Activated CD4-positive, alpha-beta memory T cell treated with anti-CD3 and anti-CD28 coated beads for 36 hours (primary cell): ENCODE results near the gene C3orf49. TPM values are rescaled to one million over a fixed set of nuclear protein-coding genes. Genes with fewer than 3 reads are reported as not detected.

Experiments used
- CTCF ChIA-PET: fragments of 350-600 bp; sonication (Branson Sonifier 250); formaldehyde crosslinking; loops from one replicate; lab custom pipeline; 2021; ENCODE audit warnings: antibody characterized with exemption, inconsistent platforms; lab: Charles Lee
- POLR2A ChIA-PET: fragments of 350-600 bp; sonication (Branson Sonifier 250); formaldehyde crosslinking; loops from one replicate; lab custom pipeline; 2021; ENCODE audit warnings: antibody characterized with exemption; lab: Charles Lee
- DNase-seq: peaks from one replicate; pipeline ENCODE4 v3.0.0-alpha.2; 2020
- H3K27ac Mint-ChIP-seq: one replicate; pipeline ENCODE4 v1.8.0; 2021; ENCODE audit warnings: mixed read lengths
- H3K27me3 Mint-ChIP-seq: one replicate; pipeline ENCODE4 v1.8.0; 2021; ENCODE audit warnings: mixed read lengths
- H3K36me3 Mint-ChIP-seq: one replicate; pipeline ENCODE4 v1.8.0; 2021; ENCODE audit warnings: mixed read lengths
- H3K4me1 Mint-ChIP-seq: one replicate; pipeline ENCODE4 v1.8.0; 2021; ENCODE audit warnings: low read depth, mixed read lengths
- H3K4me3 Mint-ChIP-seq: one replicate; pipeline ENCODE4 v1.8.0; 2021; ENCODE audit warnings: mild to moderate bottlenecking, mixed read lengths
- H3K9me3 Mint-ChIP-seq: one replicate; pipeline ENCODE4 v1.8.0; 2021; ENCODE audit warnings: mixed read lengths
- intact Hi-C: fragments of 100-400 bp; cut with micrococcal nuclease; formaldehyde crosslinking; loops from one replicate; pipeline ENCODE4 v1.15.1; 2023
- total RNA-seq, 2 experiments: library from RNA; stranded (reverse); gene quantifications; one replicate each; pipeline ENCODE4 v1.2.3, GENCODE V29; 2021

C3orf49 gene
- total RNA-seq, 2 experiments from 2014 or later: not detected

GRCh38 chr3:63855333-63855940 is 36.3 kb downstream of the C3orf49 start:
- peaks cover 1% of the 10 kb centered on the region for H3K36me3 Mint-ChIP-seq
- H3K4me1 Mint-ChIP-seq: peaks cover 16% of the 10 kb centered on the region
- CTCF ChIA-PET: no interaction called here
- POLR2A ChIA-PET: no interaction called here
- intact Hi-C loops: no loop called here
- H3K27me3 Mint-ChIP-seq: no peaks in the 10 kb centered on the region
- no peaks in the 10 kb centered on the region for H3K9me3 Mint-ChIP-seq
- no peak overlapping the region for H3K4me3 Mint-ChIP-seq
- no peak for DNase-seq
- peak overlapping the region; percentile 50 for H3K27ac Mint-ChIP-seq

DNA sequence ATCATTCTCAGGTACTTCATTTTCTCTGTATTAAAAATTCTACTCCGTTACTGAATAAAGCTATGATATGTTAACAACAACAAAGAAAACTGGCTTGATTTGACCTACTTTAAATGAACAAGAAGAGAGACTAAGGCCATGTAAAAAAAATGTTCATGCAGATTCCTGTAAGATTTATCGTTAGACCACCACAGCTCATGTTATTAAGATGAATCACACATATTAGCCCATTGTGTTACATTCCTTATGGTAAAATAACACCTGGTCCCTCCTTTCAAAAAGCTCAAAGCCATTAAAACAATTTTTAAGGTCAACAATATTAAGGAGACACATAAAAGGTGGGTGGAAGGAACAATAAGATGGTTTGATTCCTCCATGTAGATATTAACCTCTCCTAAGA is 38.2 kb downstream of the C3orf49 start:
- CTCF ChIA-PET: no interaction called here
- intact Hi-C loops: no loop called here
- POLR2A ChIA-PET: no interaction called here

GRCh38 chr3:63860776-63861175 is 41.7 kb downstream of the C3orf49 start:
- Mint-ChIP-seq H3K27ac (no peak overlapping the region), H3K27me3 (no peaks in the 10 kb centered on the region), H3K36me3 (peaks cover 16% of the 10 kb centered on the region), H3K4me1 (peaks cover 37% of the 10 kb centered on the region), H3K9me3 (no peaks in the 10 kb centered on the region), H3K4me3 (no peak overlapping the region)
- ChIA-PET CTCF (interaction anchor here (1.0 kb wide), 1 partner anchor 49 kb away, joined by 3 read pairs; no protein-coding TSS in a partner anchor), POLR2A (no interaction called here)
- DNase-seq: no peak
- intact Hi-C loops: loop anchor here (5.0 kb wide), 2 partner anchors 107 to 162 kb away; partner anchors contain the start of gene PSMD6

More for the DNA sequence above, 38.2 kb downstream of the C3orf49 start:
- H3K27ac Mint-ChIP-seq: no peak overlapping the region
- H3K9me3 Mint-ChIP-seq: no peaks in the 10 kb centered on the region
- peaks cover 1% of the 10 kb centered on the region for H3K36me3 Mint-ChIP-seq
- DNase-seq: no peak
- peaks cover 29% of the 10 kb centered on the region for H3K4me1 Mint-ChIP-seq
- H3K4me3 Mint-ChIP-seq: no peak overlapping the region
- H3K27me3 Mint-ChIP-seq: no peaks in the 10 kb centered on the region

DNA sequence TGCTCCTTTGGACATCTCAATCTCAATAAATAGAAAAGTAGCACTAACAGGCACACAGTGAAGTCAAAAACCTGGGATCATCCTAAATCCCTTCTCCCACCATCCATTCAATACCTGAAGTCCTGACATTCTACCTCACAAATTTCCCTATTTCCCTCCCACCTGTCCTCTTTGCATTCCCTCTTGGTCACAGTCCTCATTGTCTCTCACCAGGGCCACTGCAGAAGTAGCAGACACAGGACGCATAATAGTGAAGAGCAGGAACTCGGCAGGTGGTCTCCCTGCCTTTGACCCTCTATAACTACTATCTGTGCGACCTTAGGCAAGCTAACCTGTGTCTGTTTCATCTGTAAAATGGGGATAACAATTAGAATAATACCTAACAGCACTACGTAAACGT is 42.2 kb downstream of the C3orf49 start:
- H3K4me1 Mint-ChIP-seq: peaks cover 37% of the 10 kb centered on the region
- intact Hi-C loops: loop anchor here (5.0 kb wide), 2 partner anchors 106 to 161 kb away; partner anchors contain the start of gene PSMD6
- no peak overlapping the region for H3K27ac Mint-ChIP-seq
- peaks cover 18% of the 10 kb centered on the region for H3K36me3 Mint-ChIP-seq
- ChIA-PET CTCF (no interaction called here), POLR2A (no interaction called here)
- no peaks in the 10 kb centered on the region for H3K9me3 Mint-ChIP-seq
- no peak overlapping the region for H3K4me3 Mint-ChIP-seq
- DNase-seq: no peak
- H3K27me3 Mint-ChIP-seq: no peaks in the 10 kb centered on the region

DNA sequence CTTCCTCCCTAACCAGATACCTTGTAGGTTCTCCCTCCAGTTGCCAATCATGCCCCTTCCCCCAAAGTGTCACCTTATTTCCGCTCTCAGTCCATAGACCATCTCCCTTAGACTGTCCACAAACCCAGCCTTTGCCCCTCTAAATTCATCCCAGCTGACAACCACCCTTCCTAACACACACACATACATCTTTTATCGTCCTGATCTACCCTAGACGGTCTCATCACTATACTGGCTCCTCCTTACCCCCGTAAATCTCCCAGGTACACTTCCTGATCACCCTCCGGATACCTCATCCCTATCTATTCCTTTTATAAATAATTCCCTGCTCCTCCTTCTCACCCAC is 43.7 kb downstream of the C3orf49 start:
- Mint-ChIP-seq H3K27me3 (no peaks in the 10 kb centered on the region), H3K36me3 (peaks cover 21% of the 10 kb centered on the region), H3K4me3 (peak overlapping the region; percentile 71), H3K9me3 (no peaks in the 10 kb centered on the region), H3K4me1 (peaks cover 39% of the 10 kb centered on the region), H3K27ac (peak overlapping the region; percentile 90)
- POLR2A ChIA-PET: interaction anchor here (0.6 kb wide), 1 partner anchor 133 kb away, joined by 3 read pairs; no protein-coding TSS in a partner anchor
- no peak for DNase-seq
- intact Hi-C loops: loop anchor here (5.0 kb wide), 2 partner anchors 105 to 160 kb away; partner anchors contain the start of gene PSMD6
- CTCF ChIA-PET: interaction anchor here (0.9 kb wide), 1 partner anchor 117 kb away, joined by 3 read pairs; no protein-coding TSS in a partner anchor

DNA sequence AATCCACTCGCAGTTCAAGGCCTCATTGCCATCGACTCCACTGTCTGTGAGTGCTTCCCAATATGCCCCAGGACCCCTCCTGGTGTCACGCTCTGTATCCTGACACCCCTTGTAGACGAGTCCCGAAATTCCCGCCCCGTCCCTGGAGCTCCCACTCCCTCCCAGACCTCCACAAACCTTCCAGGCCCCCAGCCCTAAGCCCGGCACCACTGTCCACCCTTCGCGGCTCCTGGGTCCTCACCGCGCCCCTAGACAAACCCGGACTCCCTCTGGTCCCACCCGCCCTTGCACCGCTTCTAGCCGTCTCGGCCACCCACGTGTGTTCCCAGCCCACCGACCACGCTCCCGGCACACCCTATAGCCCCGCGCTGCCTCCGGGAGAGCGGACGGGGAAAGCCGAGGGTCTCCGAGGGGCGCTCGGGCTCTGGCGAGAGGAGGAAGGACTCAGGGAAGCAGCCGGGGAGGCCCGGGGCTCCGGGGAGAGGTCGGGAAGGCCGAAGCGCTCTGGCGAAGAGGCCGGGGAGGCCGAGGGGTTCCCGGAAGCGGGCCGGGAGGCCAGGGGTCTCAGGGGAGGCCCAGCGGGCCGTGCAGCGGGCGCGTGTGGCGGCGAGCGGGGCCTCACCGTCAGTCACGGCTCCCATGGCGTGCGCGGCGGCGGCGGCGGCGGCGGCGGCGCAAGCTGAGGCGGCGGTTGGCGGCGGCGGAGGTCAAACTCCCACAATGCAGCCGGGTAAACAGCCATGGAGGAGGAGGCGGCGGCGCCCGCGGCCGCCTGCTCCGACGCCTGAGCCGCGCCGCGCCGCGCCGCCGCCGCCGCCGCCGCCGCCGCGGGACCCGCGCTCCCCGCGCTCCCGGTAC is 44.3 kb downstream of the C3orf49 start, which contains the start of the genes ATXN7 and THOC7:
Gene ATXN7, plus strand, starts transcription at position 718 of the 858 bp plus-strand sequence. CDS start 48,732 bp downstream, outside the sequence.
Gene THOC7, minus strand, starts transcription at position 656 of the 858 bp plus-strand sequence. Its CDS starts 15 bp downstream, at position 641.
- no peaks in the 10 kb centered on the region for H3K27me3 Mint-ChIP-seq
- H3K27ac Mint-ChIP-seq: peak within 1 kb of the TSS; percentile 93
- CTCF ChIA-PET: interaction anchor here (0.9 kb wide), 1 partner anchor 116 kb away, joined by 3 read pairs; no protein-coding TSS in a partner anchor
- H3K36me3 Mint-ChIP-seq: peaks cover 21% of the 10 kb centered on the region
- H3K4me3 Mint-ChIP-seq: peak within 1 kb of the TSS; percentile 92
- POLR2A ChIA-PET: interaction anchor here (0.6 to 1.7 kb wide), 3 partner anchors 29 to 133 kb away, joined by 3 to 10 read pairs (median 3); partner anchors contain the start of gene SCAANT1
- H3K9me3 Mint-ChIP-seq: no peaks in the 10 kb centered on the region
- intact Hi-C loops: loop anchor here (1.0 to 5.0 kb wide), 3 partner anchors 48 to 159 kb away; partner anchors contain the start of gene PSMD6
- DNase-seq: peak; percentile 70
- H3K4me1 Mint-ChIP-seq: peaks cover 43% of the 10 kb centered on the region

DNA sequence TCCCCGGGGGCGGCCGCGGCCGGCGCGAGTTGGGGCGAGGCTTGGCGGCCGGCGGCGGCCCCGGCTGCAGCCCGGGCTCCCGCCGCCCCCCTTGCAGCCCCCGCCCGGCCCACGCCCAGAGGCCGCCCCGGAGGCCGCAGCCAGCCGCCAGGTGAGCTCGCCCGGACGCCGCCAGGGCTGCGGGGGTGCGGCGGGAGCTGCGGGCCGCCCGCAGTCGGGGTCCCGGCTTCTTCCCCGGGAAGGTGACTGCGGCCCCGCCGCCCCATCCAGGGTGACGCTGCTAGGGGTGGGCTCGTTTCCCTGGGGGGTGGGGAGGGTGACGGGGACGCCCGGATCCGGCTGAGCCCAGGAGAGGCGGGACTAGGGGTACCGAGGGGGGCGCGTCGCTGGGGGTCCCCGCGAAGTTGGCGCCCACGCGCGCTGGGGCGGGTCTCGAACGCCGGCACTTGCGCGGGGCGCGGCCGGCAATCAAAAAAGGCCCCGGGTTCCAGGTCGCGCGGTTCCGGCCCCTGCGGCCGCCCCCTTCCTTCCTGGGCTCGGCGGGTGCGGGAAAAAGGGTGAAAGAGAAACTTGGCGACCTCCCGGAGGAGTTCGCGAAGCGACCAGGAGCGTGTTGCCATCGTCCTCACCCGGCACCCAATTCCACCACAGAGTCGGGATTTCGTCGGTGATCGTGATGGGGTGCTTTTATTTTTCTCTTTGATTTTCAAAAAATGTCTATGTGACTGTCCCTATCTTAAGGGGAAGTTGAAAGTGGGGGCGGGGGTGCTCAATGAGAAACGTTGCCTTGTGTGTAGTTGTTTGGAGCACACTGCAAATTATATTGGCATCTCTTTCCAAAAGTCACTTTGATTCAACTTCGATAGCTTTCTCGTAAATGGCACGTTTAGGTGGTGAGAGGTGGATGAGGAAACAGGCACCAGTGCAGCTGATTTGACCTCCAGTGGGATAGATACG is 45.2 kb downstream of the C3orf49 start:
- Mint-ChIP-seq H3K36me3 (peaks cover 21% of the 10 kb centered on the region), H3K4me3 (peak overlapping the region; percentile 92), H3K27ac (peak overlapping the region; percentile 93), H3K27me3 (no peaks in the 10 kb centered on the region), H3K4me1 (peaks cover 51% of the 10 kb centered on the region), H3K9me3 (no peaks in the 10 kb centered on the region)
- intact Hi-C loops: loop anchor here (1.0 to 5.0 kb wide), 3 partner anchors 47 to 158 kb away; partner anchors contain the start of gene PSMD6
- peak; percentile 56 for DNase-seq
- POLR2A ChIA-PET: interaction anchor here (0.6 to 1.7 kb wide), 2 partner anchors 30 to 47 kb away, joined by 3 to 10 read pairs; partner anchors contain the start of gene SCAANT1
- CTCF ChIA-PET: interaction anchor here (1.1 kb wide), 1 partner anchor 97 kb away, joined by 3 read pairs; no protein-coding TSS in a partner anchor

DNA sequence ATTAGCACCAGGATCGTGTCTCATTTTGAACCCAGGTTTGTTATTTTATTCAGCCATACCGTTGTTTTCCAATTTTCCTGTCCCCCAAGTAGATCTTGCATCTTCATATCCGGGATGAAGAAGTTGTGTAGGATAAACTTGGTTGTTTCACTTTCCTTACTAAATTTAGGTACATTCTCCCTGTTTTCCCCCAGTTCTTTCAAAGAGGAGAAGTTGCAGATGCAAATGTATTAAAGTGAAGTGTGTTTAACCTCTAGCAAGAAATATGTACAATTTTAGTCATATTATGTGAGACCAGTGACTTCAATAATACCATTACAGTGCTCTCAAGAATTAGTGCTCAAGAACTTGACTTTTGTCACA is 45.8 kb downstream of the C3orf49 start:
- Mint-ChIP-seq H3K36me3 (peaks cover 21% of the 10 kb centered on the region), H3K4me1 (peaks cover 56% of the 10 kb centered on the region), H3K27ac (peak overlapping the region; percentile 93), H3K9me3 (no peaks in the 10 kb centered on the region), H3K4me3 (peak overlapping the region; percentile 92), H3K27me3 (no peaks in the 10 kb centered on the region)
- intact Hi-C loops: loop anchor here (1.0 to 5.0 kb wide), 3 partner anchors 46 to 157 kb away; partner anchors contain the start of gene PSMD6
- DNase-seq: no peak
- CTCF ChIA-PET: interaction anchor here (1.1 kb wide), 1 partner anchor 97 kb away, joined by 3 read pairs; no protein-coding TSS in a partner anchor
- POLR2A ChIA-PET: interaction anchor here (1.7 kb wide), 1 partner anchor 47 kb away, joined by 10 read pairs; the partner anchor contains the start of gene SCAANT1

GRCh38 chr3:63867225-63867624 is 48.1 kb downstream of the C3orf49 start:
- POLR2A ChIA-PET: no interaction called here
- CTCF ChIA-PET: interaction anchor here (0.6 kb wide), 1 partner anchor 19 kb away, joined by 3 read pairs; no protein-coding TSS in a partner anchor
- no peak overlapping the region for H3K4me3 Mint-ChIP-seq
- DNase-seq: no peak
- peaks cover 57% of the 10 kb centered on the region for H3K4me1 Mint-ChIP-seq
- intact Hi-C loops: no loop called here
- H3K27ac Mint-ChIP-seq: no peak overlapping the region
- H3K27me3 Mint-ChIP-seq: no peaks in the 10 kb centered on the region
- no peaks in the 10 kb centered on the region for H3K9me3 Mint-ChIP-seq
- H3K36me3 Mint-ChIP-seq: peaks cover 21% of the 10 kb centered on the region

DNA sequence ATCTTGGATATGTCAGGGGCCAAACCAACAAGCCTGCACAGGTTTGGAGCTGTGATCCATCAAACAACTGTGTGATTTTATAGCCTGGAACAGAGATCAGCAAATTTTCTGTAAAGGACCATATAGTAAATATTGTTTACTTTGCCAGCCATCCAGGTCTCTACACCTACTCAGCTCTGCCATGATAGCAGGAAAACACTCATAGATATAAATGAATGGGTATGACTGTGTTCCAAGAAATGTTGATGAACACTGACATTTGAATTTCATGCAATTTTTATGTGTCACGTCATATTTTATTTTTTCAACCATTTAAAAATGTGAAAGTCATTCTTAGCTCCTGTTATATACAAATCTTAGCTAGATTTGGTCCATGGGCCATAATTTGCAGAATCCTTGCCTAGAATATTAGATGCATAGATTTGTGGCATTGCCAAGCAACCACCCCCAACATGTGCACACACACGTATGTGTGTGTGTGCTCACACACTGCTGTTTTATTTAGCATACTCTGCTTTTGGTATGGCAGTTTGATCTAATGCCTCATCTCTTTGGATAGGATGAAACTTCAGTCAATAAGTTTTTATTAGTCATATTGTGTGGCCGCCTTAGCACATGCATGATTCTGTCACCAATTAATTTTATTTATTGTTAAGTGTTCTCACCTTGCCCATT is 51.0 kb downstream of the C3orf49 start:
- ChIA-PET CTCF (no interaction called here), POLR2A (interaction anchor here (0.7 kb wide), 1 partner anchor 42 kb away, joined by 3 read pairs; the partner anchor contains the start of gene SCAANT1)
- Mint-ChIP-seq H3K4me1 (peaks cover 52% of the 10 kb centered on the region), H3K36me3 (peaks cover 10% of the 10 kb centered on the region), H3K4me3 (no peak overlapping the region), H3K27ac (no peak overlapping the region), H3K9me3 (no peaks in the 10 kb centered on the region), H3K27me3 (no peaks in the 10 kb centered on the region)
- DNase-seq: no peak
- intact Hi-C loops: no loop called here
